Liver (tissue), 9 donors: Measurements from ENCODE around the gene ORAI2. TPM values are rescaled to one million over a fixed set of nuclear protein-coding genes. Genes with fewer than 3 reads are reported as not detected.

Experiments
- DNase-seq: peaks from one replicate; pipeline ENCODE4 v3.0.0-alpha.2; 2017; ENCODE audit warnings: low spot score
- H3K27ac ChIP-seq, 2 donors: one replicate each; pipeline ENCODE4 v1.7.0; 2013; ENCODE audit warnings: inconsistent platforms in 2 of 2, low read length in 2 of 2, control low read depth in 1 of 2, low read depth in 1 of 2, mild to moderate bottlenecking in 1 of 2
- H3K27me3 ChIP-seq, 4 donors: one replicate each; pipeline versions ENCODE4 v1.6.1 to v1.7.0; 2013; ENCODE audit warnings: low read length in 3 of 4, inconsistent platforms in 1 of 4, mild to moderate bottlenecking in 1 of 4, moderate library complexity in 1 of 4; ENCODE audit not compliant: control insufficient read depth in 4 of 4, insufficient read depth in 4 of 4
- H3K36me3 ChIP-seq, 4 donors: one replicate each; pipeline versions ENCODE4 v1.6.1 to v1.7.0; 2013; ENCODE audit warnings: low read length in 3 of 4, mild to moderate bottlenecking in 3 of 4, low read depth in 1 of 4, moderate library complexity in 1 of 4; ENCODE audit not compliant: control insufficient read depth in 4 of 4, insufficient read depth in 3 of 4
- H3K4me1 ChIP-seq, 4 donors: one replicate each; pipeline versions ENCODE4 v1.6.1 to v1.7.0; 2013; ENCODE audit warnings: low read length in 3 of 4, mild to moderate bottlenecking in 3 of 4, moderate library complexity in 1 of 4; ENCODE audit not compliant: control insufficient read depth in 4 of 4, insufficient read depth in 4 of 4
- H3K4me3 ChIP-seq, 3 donors: one replicate each; pipeline versions ENCODE4 v1.6.1 to v1.7.0; 2013; ENCODE audit warnings: low read length in 3 of 3, control low read depth in 1 of 3, low read depth in 1 of 3, mild to moderate bottlenecking in 1 of 3
- H3K9ac ChIP-seq, 2 donors: one replicate each; pipeline ENCODE4 v1.7.0; 2013; ENCODE audit warnings: low read length in 2 of 2, mild to moderate bottlenecking in 2 of 2, moderate library complexity in 2 of 2, control low read depth in 1 of 2, low read depth in 1 of 2
- H3K9me3 ChIP-seq, 4 donors: one replicate each; pipeline versions ENCODE4 v1.6.1 to v1.7.0; 2013; ENCODE audit warnings: low read length in 3 of 4; ENCODE audit not compliant: control insufficient read depth in 4 of 4
- EGR1 ChIP-seq, 2 donors: IDR thresholded peaks; 2 replicates each; pipeline ENCODE4 v1.6.1; 2016 to 2018; ENCODE audit warnings: antibody characterized with exemption in 2 of 2, low read depth in 2 of 2
- FOXA1 ChIP-seq: IDR thresholded peaks from 2 replicates; pipeline ENCODE4 v1.6.1; 2016; ENCODE audit warnings: antibody characterized with exemption
- FOXA2 ChIP-seq: IDR thresholded peaks from 2 replicates; pipeline ENCODE4 v1.6.1; 2016; ENCODE audit warnings: antibody characterized with exemption
- GABPA ChIP-seq, 2 donors: IDR thresholded peaks in 1 of 2; conservative IDR thresholded peaks in 1 of 2; 2 replicates each; pipeline ENCODE4 v1.6.1; 2016; ENCODE audit warnings: antibody characterized with exemption in 2 of 2, mild to moderate bottlenecking in 1 of 2, moderate library complexity in 1 of 2
- HNF4A ChIP-seq, 2 donors: conservative IDR thresholded peaks; 2 replicates each; pipeline ENCODE4 v1.6.1; 2016; ENCODE audit warnings: antibody characterized with exemption in 2 of 2, mild to moderate bottlenecking in 2 of 2
- JUND ChIP-seq, 2 donors: IDR thresholded peaks; 2 replicates each; pipeline ENCODE4 v1.6.1; 2016; ENCODE audit warnings: antibody characterized with exemption in 2 of 2
- NR2F2 ChIP-seq: IDR thresholded peaks from 2 replicates; pipeline ENCODE4 v1.6.1; 2016; ENCODE audit warnings: antibody characterized with exemption
- RAD21 ChIP-seq, 2 donors: IDR thresholded peaks; 2 replicates each; pipeline ENCODE4 v1.6.1; 2016; ENCODE audit warnings: antibody characterized with exemption in 2 of 2, mild to moderate bottlenecking in 2 of 2
- TAF1 ChIP-seq: conservative IDR thresholded peaks from 2 replicates; pipeline ENCODE4 v1.6.1; 2016; ENCODE audit warnings: antibody characterized with exemption, mild to moderate bottlenecking
- WGBS: extraction: QIAGEN DNeasy Blood & Tissue Kit; methylation state at CpG from one replicate; pipeline ENCODE4 v1.1.7; 2013; 5-methylcytosine and 5-hydroxymethylcytosine counted together
- polyA plus RNA-seq, 2 donors: library from polyadenylated mRNA; stranded (reverse) in 1 of 2; unstranded in 1 of 2; fragments of 200-250 nt in 1 of 2; fragments of >200 nt in 1 of 2; fragmentation: Nextera tagmentation in 1 of 2; extraction: Ambion mirVana in 1 of 2; gene quantifications; one replicate each; pipeline versions ENCODE4 v1.2.1 to v1.2.3, GENCODE V29; 2013 to 2015
- total RNA-seq, 2 donors: library from RNA; depleted of rRNA; stranded (reverse); fragments of >200 nt; gene quantifications; one replicate each; pipeline ENCODE4 v1.2.3, GENCODE V29; 2014
- TF ChIP-seq, protein P1 (sequence below): IDR thresholded peaks from 2 replicates; pipeline ENCODE4 v1.6.1; 2016; ENCODE audit warnings: antibody characterized with exemption
- TF ChIP-seq, protein P2 (sequence below): fragments of 150-350 bp; IDR thresholded peaks from 2 replicates; pipeline ENCODE4 v1.5.1; 2017; ENCODE audit warnings: improper control_type of control experiment, low read depth, low read length; ENCODE audit not compliant: missing input control
- TF ChIP-seq, protein P3 (sequence below): IDR thresholded peaks from 2 replicates; pipeline ENCODE4 v1.6.1; 2016; ENCODE audit warnings: antibody characterized with exemption
- TF ChIP-seq, protein P4 (sequence below): IDR thresholded peaks from 2 replicates; pipeline ENCODE4 v1.6.1; 2016; ENCODE audit warnings: antibody characterized with exemption, mild to moderate bottlenecking
- donor health status: healthy.
- donor health status: healthy.
- donor health status: healthy.
- donor health status: healthy.
- donor health status: healthy.

Gene ORAI2
- total and polyA plus RNA-seq, 4 donors: 1.3 to 10.3 (median 4.8) TPM

DNA sequence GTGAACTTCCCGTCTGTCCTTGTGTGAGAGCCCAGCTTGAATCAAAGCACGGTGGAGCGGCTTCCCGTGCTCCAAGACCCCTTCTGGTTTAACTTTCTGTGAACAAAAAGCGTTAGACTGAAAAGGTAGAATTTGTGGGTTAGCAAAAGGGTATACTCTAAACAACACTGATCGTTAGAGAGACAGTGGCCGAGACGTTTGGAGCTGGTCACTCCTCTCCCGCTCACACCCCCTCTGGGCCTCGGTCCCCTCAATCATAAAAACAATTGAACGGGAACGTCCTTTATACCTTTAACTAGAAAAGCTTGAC lies 36.7 kb upstream of the ORAI2 start:
- no peak for DNase-seq
- TF ChIP-seq, protein P1, sequence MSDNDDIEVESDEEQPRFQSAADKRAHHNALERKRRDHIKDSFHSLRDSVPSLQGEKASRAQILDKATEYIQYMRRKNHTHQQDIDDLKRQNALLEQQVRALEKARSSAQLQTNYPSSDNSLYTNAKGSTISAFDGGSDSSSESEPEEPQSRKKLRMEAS: no peak
- TF ChIP-seq FOXA2 (no peak), RAD21 (IDR thresholded peaks at IDR 0.05) (no peak), JUND (IDR thresholded peaks at IDR 0.05) (no peak), HNF4A (conservative IDR thresholded peaks at IDR 0.05) (no peak), FOXA1 (no peak)
- Histone ChIP-seq H3K27ac (peak overlapping the region; percentile 64 to 71), H3K36me3 (peaks cover 5 to 23% (median 13%) of the 10 kb centered on the region in 4 donors), H3K27me3 (no peaks in the 10 kb centered on the region), H3K4me1 (peaks cover 0 to 19% (median 16%) of the 10 kb centered on the region in 4 donors), H3K9ac (peak overlapping the region; percentile 75 to 98), H3K4me3 (peak overlapping the region; percentile 89 to 98 (median 96)), H3K9me3 (no peaks in the 10 kb centered on the region)
- under 1% methylated on average over 12 of the region's 12 CpGs for whole genome bisulfite sequencing

DNA sequence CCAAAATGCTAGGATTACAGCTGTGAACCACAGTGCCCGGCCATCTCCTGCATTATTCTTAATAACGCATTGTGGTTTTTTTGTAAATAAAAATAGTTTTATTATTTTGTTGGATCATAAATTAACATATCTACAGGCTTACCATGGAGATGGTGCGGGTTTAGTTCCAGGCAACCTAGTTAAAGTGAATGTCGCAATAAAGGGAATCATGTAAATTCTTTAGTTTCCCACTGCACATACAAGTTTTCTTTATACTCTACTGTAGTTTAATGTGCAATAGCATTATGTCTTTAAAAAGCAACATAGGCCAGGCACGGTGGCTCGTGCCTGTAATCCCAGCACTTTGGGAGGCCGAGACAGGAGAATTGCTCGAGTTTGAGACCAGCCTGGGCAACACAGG lies 34.8 kb upstream of the ORAI2 start:
- no peak overlapping the region for H3K9ac ChIP-seq
- H3K36me3 ChIP-seq: peaks cover 5 to 32% (median 20%) of the 10 kb centered on the region in 4 donors
- WGBS: 96% methylated on average over 8 of the region's 8 CpGs

More for the DNA sequence above, 34.8 kb upstream of the ORAI2 start:
- TF ChIP-seq NR2F2 (no peak), JUND (IDR thresholded peaks at IDR 0.05) (no peak), TAF1 (no peak), FOXA2 (no peak), HNF4A (conservative IDR thresholded peaks at IDR 0.05) (no peak), GABPA (IDR thresholded peaks at IDR 0.05 in 1 of 2, conservative IDR thresholded peaks at IDR 0.05 in 1 of 2) (no peak), RAD21 (IDR thresholded peaks at IDR 0.05) (no peak), EGR1 (IDR thresholded peaks at IDR 0.05; ENCODE audit: low read depth in 2 of 2) (no peak)
- TF ChIP-seq, protein P2, sequence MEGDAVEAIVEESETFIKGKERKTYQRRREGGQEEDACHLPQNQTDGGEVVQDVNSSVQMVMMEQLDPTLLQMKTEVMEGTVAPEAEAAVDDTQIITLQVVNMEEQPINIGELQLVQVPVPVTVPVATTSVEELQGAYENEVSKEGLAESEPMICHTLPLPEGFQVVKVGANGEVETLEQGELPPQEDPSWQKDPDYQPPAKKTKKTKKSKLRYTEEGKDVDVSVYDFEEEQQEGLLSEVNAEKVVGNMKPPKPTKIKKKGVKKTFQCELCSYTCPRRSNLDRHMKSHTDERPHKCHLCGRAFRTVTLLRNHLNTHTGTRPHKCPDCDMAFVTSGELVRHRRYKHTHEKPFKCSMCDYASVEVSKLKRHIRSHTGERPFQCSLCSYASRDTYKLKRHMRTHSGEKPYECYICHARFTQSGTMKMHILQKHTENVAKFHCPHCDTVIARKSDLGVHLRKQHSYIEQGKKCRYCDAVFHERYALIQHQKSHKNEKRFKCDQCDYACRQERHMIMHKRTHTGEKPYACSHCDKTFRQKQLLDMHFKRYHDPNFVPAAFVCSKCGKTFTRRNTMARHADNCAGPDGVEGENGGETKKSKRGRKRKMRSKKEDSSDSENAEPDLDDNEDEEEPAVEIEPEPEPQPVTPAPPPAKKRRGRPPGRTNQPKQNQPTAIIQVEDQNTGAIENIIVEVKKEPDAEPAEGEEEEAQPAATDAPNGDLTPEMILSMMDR: no peak
- TF ChIP-seq, protein P3, sequence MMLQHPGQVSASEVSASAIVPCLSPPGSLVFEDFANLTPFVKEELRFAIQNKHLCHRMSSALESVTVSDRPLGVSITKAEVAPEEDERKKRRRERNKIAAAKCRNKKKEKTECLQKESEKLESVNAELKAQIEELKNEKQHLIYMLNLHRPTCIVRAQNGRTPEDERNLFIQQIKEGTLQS: no peak
- TF ChIP-seq, protein P4, sequence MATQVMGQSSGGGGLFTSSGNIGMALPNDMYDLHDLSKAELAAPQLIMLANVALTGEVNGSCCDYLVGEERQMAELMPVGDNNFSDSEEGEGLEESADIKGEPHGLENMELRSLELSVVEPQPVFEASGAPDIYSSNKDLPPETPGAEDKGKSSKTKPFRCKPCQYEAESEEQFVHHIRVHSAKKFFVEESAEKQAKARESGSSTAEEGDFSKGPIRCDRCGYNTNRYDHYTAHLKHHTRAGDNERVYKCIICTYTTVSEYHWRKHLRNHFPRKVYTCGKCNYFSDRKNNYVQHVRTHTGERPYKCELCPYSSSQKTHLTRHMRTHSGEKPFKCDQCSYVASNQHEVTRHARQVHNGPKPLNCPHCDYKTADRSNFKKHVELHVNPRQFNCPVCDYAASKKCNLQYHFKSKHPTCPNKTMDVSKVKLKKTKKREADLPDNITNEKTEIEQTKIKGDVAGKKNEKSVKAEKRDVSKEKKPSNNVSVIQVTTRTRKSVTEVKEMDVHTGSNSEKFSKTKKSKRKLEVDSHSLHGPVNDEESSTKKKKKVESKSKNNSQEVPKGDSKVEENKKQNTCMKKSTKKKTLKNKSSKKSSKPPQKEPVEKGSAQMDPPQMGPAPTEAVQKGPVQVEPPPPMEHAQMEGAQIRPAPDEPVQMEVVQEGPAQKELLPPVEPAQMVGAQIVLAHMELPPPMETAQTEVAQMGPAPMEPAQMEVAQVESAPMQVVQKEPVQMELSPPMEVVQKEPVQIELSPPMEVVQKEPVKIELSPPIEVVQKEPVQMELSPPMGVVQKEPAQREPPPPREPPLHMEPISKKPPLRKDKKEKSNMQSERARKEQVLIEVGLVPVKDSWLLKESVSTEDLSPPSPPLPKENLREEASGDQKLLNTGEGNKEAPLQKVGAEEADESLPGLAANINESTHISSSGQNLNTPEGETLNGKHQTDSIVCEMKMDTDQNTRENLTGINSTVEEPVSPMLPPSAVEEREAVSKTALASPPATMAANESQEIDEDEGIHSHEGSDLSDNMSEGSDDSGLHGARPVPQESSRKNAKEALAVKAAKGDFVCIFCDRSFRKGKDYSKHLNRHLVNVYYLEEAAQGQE: no peak
- TF ChIP-seq, protein P1: no peak
- no peak for DNase-seq
- no peaks in the 10 kb centered on the region for H3K27me3 ChIP-seq
- H3K4me1 ChIP-seq: peaks cover 0 to 19% (median 16%) of the 10 kb centered on the region in 4 donors
- no peak overlapping the region for H3K4me3 ChIP-seq
- no peaks in the 10 kb centered on the region for H3K9me3 ChIP-seq
- no peak overlapping the region for H3K27ac ChIP-seq
